Activated CD4-positive, alpha-beta memory T cell treated with anti-CD3 and anti-CD28 coated beads for 36 hours (primary cell): Measurements from ENCODE around the gene PTPRR. TPM values are rescaled to one million over a fixed set of nuclear protein-coding genes. Genes with fewer than 3 reads are reported as not detected.

Experiments used
- CTCF ChIA-PET: fragments of 350-600 bp; sonication (Branson Sonifier 250); formaldehyde crosslinking; loops from one replicate; lab custom pipeline; 2021; ENCODE audit warnings: antibody characterized with exemption, inconsistent platforms; lab: Charles Lee
- POLR2A ChIA-PET: fragments of 350-600 bp; sonication (Branson Sonifier 250); formaldehyde crosslinking; loops from one replicate; lab custom pipeline; 2021; ENCODE audit warnings: antibody characterized with exemption; lab: Charles Lee
- DNase-seq: peaks from one replicate; pipeline ENCODE4 v3.0.0-alpha.2; 2020
- H3K27ac Mint-ChIP-seq: one replicate; pipeline ENCODE4 v1.8.0; 2021; ENCODE audit warnings: mixed read lengths
- H3K27me3 Mint-ChIP-seq: one replicate; pipeline ENCODE4 v1.8.0; 2021; ENCODE audit warnings: mixed read lengths
- H3K36me3 Mint-ChIP-seq: one replicate; pipeline ENCODE4 v1.8.0; 2021; ENCODE audit warnings: mixed read lengths
- H3K4me1 Mint-ChIP-seq: one replicate; pipeline ENCODE4 v1.8.0; 2021; ENCODE audit warnings: low read depth, mixed read lengths
- H3K4me3 Mint-ChIP-seq: one replicate; pipeline ENCODE4 v1.8.0; 2021; ENCODE audit warnings: mild to moderate bottlenecking, mixed read lengths
- H3K9me3 Mint-ChIP-seq: one replicate; pipeline ENCODE4 v1.8.0; 2021; ENCODE audit warnings: mixed read lengths
- intact Hi-C: fragments of 100-400 bp; cut with micrococcal nuclease; formaldehyde crosslinking; loops from one replicate; pipeline ENCODE4 v1.15.1; 2023
- total RNA-seq, 2 experiments: library from RNA; stranded (reverse); gene quantifications; one replicate each; pipeline ENCODE4 v1.2.3, GENCODE V29; 2021

The PTPRR gene
- total RNA-seq, 2 experiments from 2014 or later, result not detected

- no peak for DNase-seq
- CTCF ChIA-PET, result no interaction called here
- Mint-ChIP-seq H3K36me3 (no peaks in the 10 kb centered on the region), H3K9me3 (no peaks in the 10 kb centered on the region), H3K4me1 (no peaks in the 10 kb centered on the region), H3K4me3 (no peak overlapping the region), H3K27me3 (peaks cover 21% of the 10 kb centered on the region), H3K27ac (no peak overlapping the region)
- intact Hi-C loops, result no loop called here
- POLR2A ChIA-PET, result no interaction called here
Measured at GRCh38 chr12:70639535-70639934, 281.0 kb downstream of the PTPRR start.

GRCh38 chr12:70638639-70639360 lies 281.7 kb downstream of the PTPRR start:
- intact Hi-C loops, result no loop called here
- CTCF ChIA-PET, result no interaction called here
- Mint-ChIP-seq H3K27ac (no peak overlapping the region), H3K4me3 (no peak overlapping the region), H3K9me3 (no peaks in the 10 kb centered on the region), H3K4me1 (no peaks in the 10 kb centered on the region), H3K36me3 (no peaks in the 10 kb centered on the region), H3K27me3 (peaks cover 17% of the 10 kb centered on the region)
- POLR2A ChIA-PET, result no interaction called here
- DNase-seq, result no peak

- H3K27me3 Mint-ChIP-seq, result peaks cover 14% of the 10 kb centered on the region
Measured at GRCh38 chr12:70637303-70638085, 283.0 kb downstream of the PTPRR start, which contains the start of gene PTPRB. Gene PTPRB (minus strand): TSS chr12:70637429. CDS start chr12:70637395, 34 bp downstream.

GRCh38 chr12:70635755-70636154 lies 284.8 kb downstream of the PTPRR start:
- DNase-seq, result no peak
- intact Hi-C loops, result no loop called here
- H3K4me3 Mint-ChIP-seq, result no peak overlapping the region
- no peaks in the 10 kb centered on the region for H3K4me1 Mint-ChIP-seq
- POLR2A ChIA-PET, result no interaction called here
- H3K9me3 Mint-ChIP-seq, result no peaks in the 10 kb centered on the region
- H3K36me3 Mint-ChIP-seq, result no peaks in the 10 kb centered on the region
- peaks cover 11% of the 10 kb centered on the region for H3K27me3 Mint-ChIP-seq
- H3K27ac Mint-ChIP-seq, result no peak overlapping the region
- CTCF ChIA-PET, result interaction anchor here (0.6 kb wide), 1 partner anchor 481 kb away, joined by 4 read pairs; no protein-coding TSS in a partner anchor

More at GRCh38 chr12:70637303-70638085, 283.0 kb downstream of the PTPRR start, which contains the start of gene PTPRB:
- intact Hi-C loops, result no loop called here
- Mint-ChIP-seq H3K27ac (no peak within 1 kb of the TSS), H3K4me1 (no peaks in the 10 kb centered on the region), H3K4me3 (no peak within 1 kb of the TSS), H3K9me3 (no peaks in the 10 kb centered on the region), H3K36me3 (no peaks in the 10 kb centered on the region)
- POLR2A ChIA-PET, result no interaction called here
- DNase-seq, result no peak
- CTCF ChIA-PET, result no interaction called here

- CTCF ChIA-PET, result no interaction called here
- no peaks in the 10 kb centered on the region for H3K9me3 Mint-ChIP-seq
- intact Hi-C loops, result no loop called here
Measured at GRCh38 chr12:70628701-70629480, 291.6 kb downstream of the PTPRR start.

GRCh38 chr12:70627677-70628076 lies 292.9 kb downstream of the PTPRR start:
- no peaks in the 10 kb centered on the region for H3K9me3 Mint-ChIP-seq
- no peak overlapping the region for H3K27ac Mint-ChIP-seq
- H3K36me3 Mint-ChIP-seq, result no peaks in the 10 kb centered on the region
- H3K4me3 Mint-ChIP-seq, result no peak overlapping the region
- intact Hi-C loops, result no loop called here
- H3K27me3 Mint-ChIP-seq, result peaks cover 3% of the 10 kb centered on the region
- POLR2A ChIA-PET, result no interaction called here
- CTCF ChIA-PET, result no interaction called here
- H3K4me1 Mint-ChIP-seq, result no peaks in the 10 kb centered on the region
- no peak for DNase-seq

More at GRCh38 chr12:70628701-70629480, 291.6 kb downstream of the PTPRR start:
- POLR2A ChIA-PET, result no interaction called here
- no peak overlapping the region for H3K4me3 Mint-ChIP-seq
- H3K27me3 Mint-ChIP-seq, result peaks cover 3% of the 10 kb centered on the region
- no peak overlapping the region for H3K27ac Mint-ChIP-seq
- H3K36me3 Mint-ChIP-seq, result no peaks in the 10 kb centered on the region
- no peaks in the 10 kb centered on the region for H3K4me1 Mint-ChIP-seq
- no peak for DNase-seq

GRCh38 chr12:70626180-70626579 lies 294.4 kb downstream of the PTPRR start:
- Mint-ChIP-seq H3K9me3 (no peaks in the 10 kb centered on the region), H3K36me3 (no peaks in the 10 kb centered on the region), H3K4me3 (no peak overlapping the region), H3K27me3 (peaks cover 3% of the 10 kb centered on the region), H3K27ac (no peak overlapping the region), H3K4me1 (no peaks in the 10 kb centered on the region)
- DNase-seq, result no peak
- ChIA-PET CTCF (no interaction called here), POLR2A (no interaction called here)
- intact Hi-C loops, result no loop called here

GRCh38 chr12:70619471-70620152 lies 300.9 kb downstream of the PTPRR start:
- no peaks in the 10 kb centered on the region for H3K9me3 Mint-ChIP-seq
- H3K27ac Mint-ChIP-seq, result no peak overlapping the region
- H3K36me3 Mint-ChIP-seq, result no peaks in the 10 kb centered on the region
- ChIA-PET CTCF (interaction anchor here (0.6 to 0.7 kb wide), 2 partner anchors 30 to 792 kb away, joined by 3 read pairs; no protein-coding TSS in a partner anchor), POLR2A (no interaction called here)
- H3K4me3 Mint-ChIP-seq, result no peak overlapping the region
- DNase-seq, result no peak
- intact Hi-C loops, result no loop called here
- H3K27me3 Mint-ChIP-seq, result peaks cover 3% of the 10 kb centered on the region
- no peaks in the 10 kb centered on the region for H3K4me1 Mint-ChIP-seq

GRCh38 chr12:70618371-70618770 lies 302.2 kb downstream of the PTPRR start:
- no peak overlapping the region for H3K27ac Mint-ChIP-seq
- no peaks in the 10 kb centered on the region for H3K36me3 Mint-ChIP-seq
- CTCF ChIA-PET, result no interaction called here
- H3K27me3 Mint-ChIP-seq, result no peaks in the 10 kb centered on the region
- no peaks in the 10 kb centered on the region for H3K4me1 Mint-ChIP-seq
- intact Hi-C loops, result no loop called here
- H3K9me3 Mint-ChIP-seq, result no peaks in the 10 kb centered on the region
- no peak for DNase-seq
- POLR2A ChIA-PET, result no interaction called here
- H3K4me3 Mint-ChIP-seq, result no peak overlapping the region

- Mint-ChIP-seq H3K27me3 (no peaks in the 10 kb centered on the region), H3K36me3 (no peaks in the 10 kb centered on the region), H3K27ac (no peak overlapping the region), H3K4me3 (no peak overlapping the region), H3K9me3 (no peaks in the 10 kb centered on the region), H3K4me1 (no peaks in the 10 kb centered on the region)
- DNase-seq, result no peak
- intact Hi-C loops, result no loop called here
- CTCF ChIA-PET, result no interaction called here
- POLR2A ChIA-PET, result no interaction called here
Measured at GRCh38 chr12:70617450-70617849, 303.1 kb downstream of the PTPRR start.

- H3K36me3 Mint-ChIP-seq, result no peaks in the 10 kb centered on the region
- peaks cover 3% of the 10 kb centered on the region for H3K4me1 Mint-ChIP-seq
- H3K9me3 Mint-ChIP-seq, result no peaks in the 10 kb centered on the region
- H3K27me3 Mint-ChIP-seq, result peaks cover 11% of the 10 kb centered on the region
- no peak overlapping the region for H3K27ac Mint-ChIP-seq
- POLR2A ChIA-PET, result no interaction called here
- no peak for DNase-seq
- no peak overlapping the region for H3K4me3 Mint-ChIP-seq
- CTCF ChIA-PET, result no interaction called here
- intact Hi-C loops, result no loop called here
Measured at GRCh38 chr12:70615174-70615866, 305.2 kb downstream of the PTPRR start.
